ENCODE data around the gene FOXK2. TPM values are rescaled to one million over a fixed set of nuclear protein-coding genes. Genes with fewer than 3 reads are reported as not detected.
"Not testable (repeated sequence)": the region's sequence is repeated elsewhere in the genome, so short reads cannot be mapped to it uniquely, and the experiment has no call there.

Gene FOXK2
- total and polyA plus RNA-seq, 5 donors from 2014 or later: 2.2 to 55.6 (median 4.2) TPM

DNA sequence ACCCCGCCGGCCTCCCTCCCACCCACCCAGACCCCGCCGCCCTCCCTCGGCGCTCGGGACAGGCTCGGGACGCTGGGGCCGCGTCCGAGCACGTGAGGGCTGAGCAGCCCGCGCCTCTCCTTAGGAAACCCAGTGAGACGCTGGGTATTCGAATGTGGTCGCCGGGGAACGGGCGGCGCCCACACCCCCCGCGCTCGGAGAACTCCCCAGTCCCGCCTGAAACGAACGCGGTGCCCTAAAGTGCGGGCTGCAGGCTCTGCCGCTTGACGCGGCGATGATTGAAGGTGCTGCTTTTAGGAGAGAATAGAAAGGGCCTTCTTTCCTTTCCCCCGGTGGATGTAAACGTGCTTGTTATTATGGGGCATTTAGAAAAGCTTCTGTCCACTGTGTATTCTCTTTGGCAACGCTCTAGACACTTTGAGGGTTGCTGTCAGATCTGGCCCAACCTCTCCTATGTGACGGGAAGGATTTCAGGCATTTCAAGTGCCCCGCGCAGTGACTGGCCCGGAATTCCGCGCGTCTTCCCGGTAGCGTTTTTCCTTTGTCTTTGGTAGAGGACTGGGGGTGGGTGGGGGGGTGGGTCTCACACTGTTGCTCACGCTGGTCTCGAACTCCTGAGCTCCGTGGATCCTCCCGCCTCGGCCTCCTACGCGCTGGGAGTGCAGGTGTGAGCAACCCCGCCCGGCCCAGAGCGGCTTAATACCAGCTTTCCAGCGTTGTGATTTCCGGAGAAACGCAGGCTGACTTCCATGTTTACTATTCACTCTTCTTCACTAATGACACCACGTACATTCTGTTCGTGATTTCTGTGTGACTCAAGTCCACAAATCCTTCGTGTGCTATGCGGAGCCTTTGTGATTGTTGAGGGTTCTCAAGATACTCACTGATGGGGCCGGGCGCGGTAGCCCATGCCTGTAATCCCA, 21.8 kb upstream of the FOXK2 start:
- H3K27ac Mint-ChIP-seq: peak overlapping the region; percentile 93 to 94 (median 94)
- Histone ChIP-seq H3K4me3 (ENCODE audit: low read depth, low read length) (peak overlapping the region; percentile 72), H3K4me1 (ENCODE audit: control insufficient read depth, insufficient read depth, low read length, poor library complexity, severe bottlenecking) (peaks cover 15% of the 10 kb centered on the region), H3K9me3 (ENCODE audit: control insufficient read depth in 2 of 2, low read length in 2 of 2) (no peaks in the 10 kb centered on the region), H3K36me3 (ENCODE audit: control insufficient read depth, insufficient read depth, low read length) (no peaks in the 10 kb centered on the region), H3K27me3 (ENCODE audit: control insufficient read depth, insufficient read depth, low read length) (no peaks in the 10 kb centered on the region), H3K27ac (ENCODE audit: insufficient read depth, low read length, poor library complexity, severe bottlenecking) (peak overlapping the region; percentile 82)
- H3K4me3 Mint-ChIP-seq: peak overlapping the region; percentile 87 to 96 (median 90)
- no peaks in the 10 kb centered on the region for H3K9me3 Mint-ChIP-seq
- H3K4me1 Mint-ChIP-seq: peaks cover 0 to 23% (median 13%) of the 10 kb centered on the region in 4 donors
- DNase-seq (peak; percentile 44 to 63 (median 51)), ATAC-seq (ENCODE audit: low read depth in 2 of 2) (peak; percentile 19 to 27)
- H3K27me3 Mint-ChIP-seq: peaks cover 10% of the 10 kb centered on the region
- H3K36me3 Mint-ChIP-seq: no peaks in the 10 kb centered on the region

DNA sequence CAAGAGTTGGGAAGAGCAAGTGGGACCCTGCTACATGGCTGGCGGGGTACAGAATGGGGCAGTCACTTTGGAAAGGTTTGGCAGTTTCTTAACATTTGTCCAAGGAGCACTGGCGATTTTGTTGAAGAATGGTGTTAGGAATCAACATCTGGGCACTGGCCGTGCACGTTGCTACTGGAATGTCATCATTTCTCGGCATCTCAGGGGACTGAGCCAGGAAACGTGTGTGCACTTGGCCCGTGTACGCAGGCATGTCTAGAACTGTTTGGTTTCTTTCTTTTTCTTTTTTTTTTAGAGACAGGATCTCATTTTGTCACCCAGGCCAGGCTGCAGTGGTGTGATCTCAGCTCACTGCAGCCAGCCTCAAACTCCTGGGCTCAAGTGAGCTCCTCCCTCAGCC, 17.3 kb upstream of the FOXK2 start:
- H3K4me1 Mint-ChIP-seq: peaks cover 0 to 19% (median 10%) of the 10 kb centered on the region in 4 donors
- no peaks in the 10 kb centered on the region for H3K36me3 Mint-ChIP-seq
- no peaks in the 10 kb centered on the region for H3K9me3 ChIP-seq (ENCODE audit: control insufficient read depth in 2 of 2, low read length in 2 of 2)
- H3K27me3 Mint-ChIP-seq: peaks cover 4% of the 10 kb centered on the region
- peaks cover 0 to 1% (median 0%) of the 10 kb centered on the region in 7 donors for H3K9me3 Mint-ChIP-seq
- no peak overlapping the region for H3K4me3 ChIP-seq (ENCODE audit: low read depth, low read length)
- peaks cover 9% of the 10 kb centered on the region for H3K4me1 ChIP-seq (ENCODE audit: control insufficient read depth, insufficient read depth, low read length, poor library complexity, severe bottlenecking)
- H3K4me3 Mint-ChIP-seq: no peak overlapping the region
- no peak overlapping the region for H3K27ac Mint-ChIP-seq
- no peak for ATAC-seq (ENCODE audit: low read depth in 2 of 2)
- no peaks in the 10 kb centered on the region for H3K36me3 ChIP-seq (ENCODE audit: control insufficient read depth, insufficient read depth, low read length)
- H3K27me3 ChIP-seq (ENCODE audit: control insufficient read depth, insufficient read depth, low read length): no peaks in the 10 kb centered on the region
- no peak overlapping the region for H3K27ac ChIP-seq (ENCODE audit: insufficient read depth, low read length, poor library complexity, severe bottlenecking)
- no peak for DNase-seq

DNA sequence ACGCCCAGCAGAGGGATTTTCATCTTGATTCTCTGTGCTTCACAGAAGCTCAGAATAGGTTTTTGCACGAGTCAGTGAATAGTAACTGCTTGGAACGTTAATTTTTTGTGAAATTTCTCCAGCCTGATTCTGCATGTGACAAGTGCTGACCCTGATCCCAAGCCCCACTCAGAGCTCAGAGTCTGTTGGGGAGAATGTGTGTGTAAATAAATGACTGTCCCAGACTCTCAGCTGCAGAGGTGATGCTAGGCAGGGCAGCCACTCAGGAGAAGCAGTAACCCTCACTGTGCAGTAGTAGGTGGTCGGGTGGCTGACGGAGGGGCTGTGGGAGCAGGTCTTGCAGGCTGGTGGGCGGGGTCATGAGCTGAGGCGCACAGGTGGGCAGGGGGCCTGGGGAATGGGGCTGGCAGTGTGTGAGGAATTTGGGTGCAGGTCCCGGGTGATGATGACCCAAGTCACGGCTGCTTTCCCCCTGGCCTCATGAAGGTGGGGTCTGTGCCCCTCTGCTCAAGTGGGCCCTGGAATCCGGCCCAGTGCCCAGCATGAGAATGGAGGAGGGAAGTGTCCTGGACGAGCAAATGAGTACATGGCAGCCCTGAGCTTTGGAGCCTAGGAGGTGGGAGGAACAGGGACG, 16.3 kb upstream of the FOXK2 start:
- H3K27me3 ChIP-seq (ENCODE audit: control insufficient read depth, insufficient read depth, low read length): no peaks in the 10 kb centered on the region
- peaks cover 4% of the 10 kb centered on the region for H3K4me1 ChIP-seq (ENCODE audit: control insufficient read depth, insufficient read depth, low read length, poor library complexity, severe bottlenecking)
- H3K9me3 ChIP-seq (ENCODE audit: control insufficient read depth in 2 of 2, low read length in 2 of 2): no peaks in the 10 kb centered on the region
- H3K27me3 Mint-ChIP-seq: no peaks in the 10 kb centered on the region
- peaks cover 0 to 1% (median 0%) of the 10 kb centered on the region in 7 donors for H3K9me3 Mint-ChIP-seq
- DNase-seq (no peak), ATAC-seq (ENCODE audit: low read depth in 2 of 2) (no peak)
- H3K27ac Mint-ChIP-seq: no peak overlapping the region
- no peaks in the 10 kb centered on the region for H3K36me3 Mint-ChIP-seq
- H3K36me3 ChIP-seq (ENCODE audit: control insufficient read depth, insufficient read depth, low read length): no peaks in the 10 kb centered on the region
- H3K4me3 Mint-ChIP-seq: no peak overlapping the region
- H3K27ac ChIP-seq (ENCODE audit: insufficient read depth, low read length, poor library complexity, severe bottlenecking): no peak overlapping the region
- H3K4me3 ChIP-seq (ENCODE audit: low read depth, low read length): no peak overlapping the region
- H3K4me1 Mint-ChIP-seq: peaks cover 0 to 9% (median 5%) of the 10 kb centered on the region in 4 donors

DNA sequence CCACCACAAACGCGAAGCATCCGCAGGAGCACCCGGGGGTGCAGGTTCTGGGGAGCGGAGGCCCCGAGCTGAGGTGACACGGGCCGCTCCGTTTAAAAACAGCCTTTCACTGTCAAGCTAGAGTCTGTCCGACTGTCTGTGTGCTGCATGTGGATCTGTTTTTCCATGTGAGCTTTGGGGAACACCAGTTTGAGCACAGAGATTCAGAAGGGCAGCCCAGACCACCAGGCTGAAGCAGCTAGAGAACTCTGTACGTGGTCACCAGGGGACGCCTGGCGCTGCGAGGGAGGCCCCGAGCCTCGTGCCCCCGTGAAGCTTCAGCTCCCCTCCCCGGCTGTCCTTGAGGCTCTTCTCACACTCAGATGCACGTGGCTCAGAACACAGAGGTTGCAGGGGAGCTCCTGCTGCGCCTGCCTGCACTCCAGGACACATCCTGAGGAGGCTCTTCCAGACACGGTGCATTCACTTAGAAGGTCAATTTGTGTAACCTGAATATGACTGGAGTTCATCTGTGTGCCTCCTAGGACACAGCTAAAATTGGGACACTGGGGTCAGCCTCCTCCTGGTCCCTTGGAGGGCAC, 15.7 kb upstream of the FOXK2 start:
- no peak overlapping the region for H3K4me3 Mint-ChIP-seq
- H3K4me1 Mint-ChIP-seq: peaks cover 0 to 7% (median 5%) of the 10 kb centered on the region in 4 donors
- H3K27me3 Mint-ChIP-seq: no peaks in the 10 kb centered on the region
- no peaks in the 10 kb centered on the region for H3K36me3 Mint-ChIP-seq
- DNase-seq (no peak), ATAC-seq (ENCODE audit: low read depth in 2 of 2) (no peak)
- peaks cover 0 to 1% (median 0%) of the 10 kb centered on the region in 7 donors for H3K9me3 Mint-ChIP-seq
- peaks cover 4% of the 10 kb centered on the region for H3K4me1 ChIP-seq (ENCODE audit: control insufficient read depth, insufficient read depth, low read length, poor library complexity, severe bottlenecking)
- H3K27ac Mint-ChIP-seq: no peak overlapping the region
- no peaks in the 10 kb centered on the region for H3K27me3 ChIP-seq (ENCODE audit: control insufficient read depth, insufficient read depth, low read length)
- no peak overlapping the region for H3K27ac ChIP-seq (ENCODE audit: insufficient read depth, low read length, poor library complexity, severe bottlenecking)
- no peaks in the 10 kb centered on the region for H3K9me3 ChIP-seq (ENCODE audit: control insufficient read depth in 2 of 2, low read length in 2 of 2)
- no peaks in the 10 kb centered on the region for H3K36me3 ChIP-seq (ENCODE audit: control insufficient read depth, insufficient read depth, low read length)
- H3K4me3 ChIP-seq (ENCODE audit: low read depth, low read length): no peak overlapping the region

DNA sequence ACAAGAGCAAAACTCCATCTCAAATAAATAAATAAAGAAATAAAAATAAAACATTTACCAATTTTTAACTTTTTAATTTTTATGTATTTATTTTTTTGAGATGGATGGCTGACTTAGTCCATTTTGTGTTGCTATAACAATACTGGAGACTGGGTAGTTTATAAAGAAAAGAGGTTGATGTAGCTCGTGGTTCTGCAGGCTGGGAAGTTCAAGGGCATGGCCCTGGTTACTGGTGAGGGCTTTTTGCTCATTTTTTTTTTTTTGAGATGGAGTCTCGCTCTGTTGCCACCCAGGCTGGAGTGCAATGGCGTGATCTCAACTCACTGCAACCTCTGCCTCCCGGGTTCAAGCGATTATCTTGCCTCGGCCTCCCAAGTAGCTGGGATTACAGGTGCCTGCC, 14.2 kb upstream of the FOXK2 start:
- no peak overlapping the region for H3K27ac Mint-ChIP-seq
- ATAC-seq (ENCODE audit: low read depth in 2 of 2) (no peak), DNase-seq (no peak)
- H3K36me3 Mint-ChIP-seq: no peaks in the 10 kb centered on the region
- peaks cover 0 to 7% (median 5%) of the 10 kb centered on the region in 4 donors for H3K4me1 Mint-ChIP-seq
- Histone ChIP-seq H3K4me1 (ENCODE audit: control insufficient read depth, insufficient read depth, low read length, poor library complexity, severe bottlenecking) (peaks cover 4% of the 10 kb centered on the region), H3K4me3 (ENCODE audit: low read depth, low read length) (no peak overlapping the region), H3K27ac (ENCODE audit: insufficient read depth, low read length, poor library complexity, severe bottlenecking) (no peak overlapping the region), H3K36me3 (ENCODE audit: control insufficient read depth, insufficient read depth, low read length) (no peaks in the 10 kb centered on the region), H3K27me3 (ENCODE audit: control insufficient read depth, insufficient read depth, low read length) (no peaks in the 10 kb centered on the region), H3K9me3 (ENCODE audit: control insufficient read depth in 2 of 2, low read length in 2 of 2) (no peaks in the 10 kb centered on the region)
- H3K9me3 Mint-ChIP-seq: peaks cover 0 to 1% (median 0%) of the 10 kb centered on the region in 7 donors
- no peak overlapping the region for H3K4me3 Mint-ChIP-seq
- no peaks in the 10 kb centered on the region for H3K27me3 Mint-ChIP-seq

DNA sequence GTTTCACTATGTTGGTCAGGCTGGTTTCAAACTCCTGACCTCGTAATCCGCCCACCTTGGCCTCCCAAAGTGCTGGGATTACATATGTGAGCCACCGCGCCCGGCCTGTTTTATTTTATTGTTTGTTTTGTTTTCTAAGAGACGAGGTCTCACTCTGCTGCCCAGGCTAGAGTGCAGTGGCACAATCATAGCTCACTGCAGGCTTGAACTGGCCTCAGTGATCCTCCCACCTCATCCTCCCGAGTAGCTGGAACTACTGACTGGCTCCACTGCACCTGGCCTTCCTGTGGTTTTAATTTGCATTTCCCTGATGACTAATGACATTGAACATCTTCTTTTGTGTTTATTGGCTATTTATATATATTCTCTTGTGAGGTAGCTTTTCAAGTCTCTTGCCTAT, 13.1 kb upstream of the FOXK2 start:
- not testable (repeated sequence) for H3K36me3 Mint-ChIP-seq; H3K27me3 ChIP-seq (ENCODE audit: control insufficient read depth, insufficient read depth, low read length); H3K36me3 ChIP-seq (ENCODE audit: control insufficient read depth, insufficient read depth, low read length); H3K9me3 Mint-ChIP-seq; H3K4me1 ChIP-seq (ENCODE audit: control insufficient read depth, insufficient read depth, low read length, poor library complexity, severe bottlenecking); H3K4me1 Mint-ChIP-seq; H3K4me3 ChIP-seq (ENCODE audit: low read depth, low read length); H3K27me3 Mint-ChIP-seq; H3K27ac ChIP-seq (ENCODE audit: insufficient read depth, low read length, poor library complexity, severe bottlenecking); H3K9me3 ChIP-seq (ENCODE audit: control insufficient read depth in 2 of 2, low read length in 2 of 2)
- ATAC-seq (ENCODE audit: low read depth in 2 of 2): peak; percentile 47 to 62
- peak overlapping the region; percentile 28 to 84 (median 44) for H3K27ac Mint-ChIP-seq
- peak in 1 of 3 donors; percentile 70 for DNase-seq
- peak overlapping the region in 1 of 4 donors; percentile 58 for H3K4me3 Mint-ChIP-seq

DNA sequence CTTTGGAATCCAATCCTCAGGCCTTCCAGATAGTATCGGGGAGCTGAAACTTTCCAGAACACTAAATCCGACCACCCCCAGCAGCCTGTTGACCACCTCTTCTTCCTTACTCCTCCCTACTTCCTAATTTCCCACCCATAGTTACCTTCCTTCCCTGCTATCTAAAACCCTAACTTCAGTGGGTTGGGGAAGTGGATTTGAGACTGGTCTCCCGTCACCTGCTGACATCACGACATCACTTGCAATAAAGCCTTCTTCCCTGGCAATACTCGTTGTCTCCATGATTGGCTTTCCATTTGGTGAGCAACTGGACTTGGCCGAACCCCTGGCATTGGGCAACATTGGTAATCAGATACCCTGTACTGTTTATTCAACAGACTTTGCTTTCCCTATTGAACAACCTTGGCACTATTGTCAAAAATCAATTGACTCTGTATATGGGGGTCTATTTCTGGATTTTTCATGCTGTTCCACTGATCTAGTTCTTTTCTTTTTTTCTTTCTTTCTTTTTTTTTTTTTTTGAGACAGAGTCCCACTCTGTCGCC, 11.8 kb upstream of the FOXK2 start:
- no peak overlapping the region for H3K27ac Mint-ChIP-seq
- Histone ChIP-seq H3K4me3 (ENCODE audit: low read depth, low read length) (no peak overlapping the region), H3K27ac (ENCODE audit: insufficient read depth, low read length, poor library complexity, severe bottlenecking) (no peak overlapping the region), H3K27me3 (ENCODE audit: control insufficient read depth, insufficient read depth, low read length) (no peaks in the 10 kb centered on the region), H3K4me1 (ENCODE audit: control insufficient read depth, insufficient read depth, low read length, poor library complexity, severe bottlenecking) (peaks cover 4% of the 10 kb centered on the region), H3K9me3 (ENCODE audit: control insufficient read depth in 2 of 2, low read length in 2 of 2) (no peaks in the 10 kb centered on the region), H3K36me3 (ENCODE audit: control insufficient read depth, insufficient read depth, low read length) (no peaks in the 10 kb centered on the region)
- H3K9me3 Mint-ChIP-seq: peaks cover 0 to 1% (median 0%) of the 10 kb centered on the region in 7 donors
- no peak overlapping the region for H3K4me3 Mint-ChIP-seq
- no peaks in the 10 kb centered on the region for H3K36me3 Mint-ChIP-seq
- no peak for DNase-seq
- peaks cover 0 to 8% (median 5%) of the 10 kb centered on the region in 4 donors for H3K4me1 Mint-ChIP-seq
- no peaks in the 10 kb centered on the region for H3K27me3 Mint-ChIP-seq
- ATAC-seq (ENCODE audit: low read depth in 2 of 2): no peak

All from CD4-positive, CD25-positive, alpha-beta regulatory T cell (primary cell).